ENCODE measurements around the gene LMAN2. TPM values are rescaled to one million over a fixed set of nuclear protein-coding genes. Genes with fewer than 3 reads are reported as not detected.

The LMAN2 gene
- total and polyA plus RNA-seq, 5 experiments from 2014 or later: 77.1 to 243 (median 212) TPM

Other genes with a start within 250 kb of the LMAN2 start
- 100 to 1,000 TPM; 118 to 130 TPM for gene NSD1, start 217.9 kb downstream of the LMAN2 start, total RNA-seq
- 10 to 100 TPM; 25.0 to 43.1 (median 42.7) TPM for gene NSD1, start 217.9 kb downstream of the LMAN2 start, polyA plus RNA-seq
- gene RAB24, start 47.9 kb downstream of the LMAN2 start, total RNA-seq: 10 to 100 TPM; 23.3 TPM
- gene RAB24, start 47.9 kb downstream of the LMAN2 start, polyA plus RNA-seq: 10 to 100 TPM; 20.8 to 26.9 (median 26.1) TPM
- gene PRELID1, start 47.9 kb downstream of the LMAN2 start, total RNA-seq: 10 to 100 TPM; 54.2 to 61.4 TPM
- 100 to 1,000 TPM; 163 to 204 (median 180) TPM for gene PRELID1, start 47.9 kb downstream of the LMAN2 start, polyA plus RNA-seq
- gene MXD3, start 39.8 kb downstream of the LMAN2 start, total RNA-seq: 10 to 100 TPM; 13.6 to 18.1 TPM
- gene MXD3, start 39.8 kb downstream of the LMAN2 start, polyA plus RNA-seq: 1 to 10 TPM in 1 of 3 donors, under 1 TPM in 2; 0.07 to 1.1 (median 0.44) TPM
- gene RGS14, start 6.3 kb upstream of the LMAN2 start, total RNA-seq: 100 to 1,000 TPM; 117 to 122 TPM
- gene RGS14, start 6.3 kb upstream of the LMAN2 start, polyA plus RNA-seq: 10 to 100 TPM; 40.9 to 89.3 (median 45.9) TPM
- gene SLC34A1, start 32.8 kb upstream of the LMAN2 start, total RNA-seq: under 1 TPM; 0.16 to 0.25 TPM
- gene SLC34A1, start 32.8 kb upstream of the LMAN2 start, polyA plus RNA-seq: not detected
- gene PFN3, start 49.0 kb upstream of the LMAN2 start, total RNA-seq: not detected
- not detected for gene PFN3, start 49.0 kb upstream of the LMAN2 start, polyA plus RNA-seq
- not detected for gene F12, start 57.9 kb upstream of the LMAN2 start, total RNA-seq
- under 1 TPM; 0.21 to 0.26 (median 0.25) TPM for gene F12, start 57.9 kb upstream of the LMAN2 start, polyA plus RNA-seq
- 100 to 1,000 TPM; 176 to 181 TPM for gene GRK6, start 75.0 kb upstream of the LMAN2 start, total RNA-seq
- 100 to 1,000 TPM in 2 of 3 donors, 10 to 100 TPM in 1; 83.1 to 204 (median 104) TPM for gene GRK6, start 75.0 kb upstream of the LMAN2 start, polyA plus RNA-seq
- gene PRR7, start 95.1 kb upstream of the LMAN2 start, total RNA-seq: 1 to 10 TPM; 7.6 to 7.7 TPM
- gene PRR7, start 95.1 kb upstream of the LMAN2 start, polyA plus RNA-seq: 10 to 100 TPM; 14.6 to 21.6 (median 20.6) TPM
- 10 to 100 TPM; 57.0 to 62.9 TPM for gene DBN1, start 122.0 kb upstream of the LMAN2 start, total RNA-seq
- 10 to 100 TPM; 20.5 to 25.3 (median 21.8) TPM for gene DBN1, start 122.0 kb upstream of the LMAN2 start, polyA plus RNA-seq
- gene PDLIM7, start 145.9 kb upstream of the LMAN2 start, total RNA-seq: 10 to 100 TPM; 16.7 to 19.1 TPM
- gene PDLIM7, start 145.9 kb upstream of the LMAN2 start, polyA plus RNA-seq: 1 to 10 TPM; 4.3 to 5.8 (median 5.3) TPM
- 1 to 10 TPM; 3.7 to 3.8 TPM for gene DOK3, start 158.2 kb upstream of the LMAN2 start, total RNA-seq
- gene DOK3, start 158.2 kb upstream of the LMAN2 start, polyA plus RNA-seq: under 1 TPM in 1 of 3 donors, not detected in 2; 0.22 TPM
- gene DDX41, start 165.3 kb upstream of the LMAN2 start, total RNA-seq: 10 to 100 TPM; 84.0 to 86.4 TPM
- 10 to 100 TPM; 29.0 to 54.4 (median 43.0) TPM for gene DDX41, start 165.3 kb upstream of the LMAN2 start, polyA plus RNA-seq
- 100 to 1,000 TPM; 214 to 225 TPM for gene FAM193B, start 202.9 kb upstream of the LMAN2 start, total RNA-seq
- 1 to 10 TPM; 1.6 to 5.5 (median 3.4) TPM for gene FAM193B, start 202.9 kb upstream of the LMAN2 start, polyA plus RNA-seq
- 10 to 100 TPM; 61.5 to 63.1 TPM for gene TMED9, start 240.5 kb upstream of the LMAN2 start, total RNA-seq
- gene TMED9, start 240.5 kb upstream of the LMAN2 start, polyA plus RNA-seq: 100 to 1,000 TPM in 1 of 3 donors, 10 to 100 TPM in 2; 89.0 to 121 (median 93.8) TPM
- gene B4GALT7, start 248.5 kb upstream of the LMAN2 start, total RNA-seq: 10 to 100 TPM; 36.2 to 39.3 TPM
- 10 to 100 TPM; 14.8 to 21.1 (median 18.7) TPM for gene B4GALT7, start 248.5 kb upstream of the LMAN2 start, polyA plus RNA-seq

Data from naive thymus-derived CD8-positive, alpha-beta T cell (primary cell).